Endothelial cell of umbilical vein (primary cell): ENCODE results near the gene SCYGR6. TPM values are rescaled to one million over a fixed set of nuclear protein-coding genes. Genes with fewer than 3 reads are reported as not detected.

ENCODE experiments used
- BruUV-seq: library from RNA; stranded (reverse); fragments of 400-500 nt; replicated peaks from 2 replicates; lab custom pipeline; 2021; lab: Mats Ljungman, UMichigan
- CTCF ChIA-PET: fragments of 300-600, 350-600 bp; sonication (Branson Sonifier 250); formaldehyde crosslinking; loops from one replicate; lab custom pipeline; 2021; ENCODE audit warnings: antibody characterized with exemption, inconsistent platforms; lab: Charles Lee
- POLR2A ChIA-PET: fragments of 300-600, 350-600 bp; sonication (Branson Sonifier 250); formaldehyde crosslinking; loops from one replicate; lab custom pipeline; 2021; ENCODE audit warnings: antibody characterized with exemption, inconsistent platforms; lab: Charles Lee
- DNase-seq: peaks from one replicate; pipeline ENCODE4 v3.0.0-alpha.2; 2011; ENCODE audit warnings: low read depth, low spot score
- FAIRE-seq: peaks from 2 replicates; lab custom pipeline; 2011; peaks lifted over from hg19 to GRCh38; lab: Jason Lieb, UNC
- H2AFZ ChIP-seq: 2 replicates; pipeline ENCODE4 v1.6.0; 2012; ENCODE audit warnings: low read depth, low read length, control low read depth, inconsistent platforms
- H3K27ac ChIP-seq: 2 replicates; pipeline ENCODE4 v1.5.1; 2011; ENCODE audit warnings: low read depth, mild to moderate bottlenecking, control low read depth, low read length, moderate library complexity; ENCODE audit not compliant: insufficient read depth
- H3K27me3 ChIP-seq, 2 experiments: 2 replicates each; pipeline versions ENCODE4 v1.6.0 to v1.6.1; 2011; ENCODE audit warnings: low read length in 2 of 2, mixed read lengths in 1 of 2; ENCODE audit not compliant: control insufficient read depth in 2 of 2, insufficient read depth in 2 of 2
- H3K36me3 ChIP-seq, 2 experiments: 2 replicates in 1 of 2; 3 replicates in 1 of 2; pipeline ENCODE4 v1.5.1; 2011; ENCODE audit warnings: low read length in 2 of 2, mild to moderate bottlenecking in 1 of 2, moderate library complexity in 1 of 2; ENCODE audit not compliant: control insufficient read depth in 2 of 2, insufficient read depth in 2 of 2; ENCODE audit errors: extremely low read depth in 1 of 2
- H3K4me1 ChIP-seq: 3 replicates; pipeline ENCODE4 v1.5.1; 2011; ENCODE audit warnings: mild to moderate bottlenecking, low read length; ENCODE audit not compliant: control insufficient read depth, insufficient read depth; ENCODE audit errors: extremely low read depth
- H3K4me2 ChIP-seq: 2 replicates; pipeline ENCODE4 v1.6.1; 2011; ENCODE audit warnings: low read length, control low read depth, mixed read lengths; ENCODE audit not compliant: insufficient read depth
- H3K4me3 ChIP-seq, 3 experiments: fragments of 200-600 bp in 1 of 3; sonication (generic), shearing (Covaris generic) in 1 of 3; replicated peaks in 1 of 3; 2 replicates each; pipeline ENCODE4 v1.5.1; 2011 to 2016; ENCODE audit warnings: control low read depth in 3 of 3, low read length in 3 of 3, mild to moderate bottlenecking in 2 of 3, inconsistent platforms in 1 of 3, low read depth in 1 of 3, moderate library complexity in 1 of 3; ENCODE audit not compliant: insufficient read depth in 1 of 3
- H3K79me2 ChIP-seq: 2 replicates; pipeline ENCODE4 v1.6.0; 2012; ENCODE audit warnings: low read length, inconsistent platforms; ENCODE audit not compliant: control insufficient read depth, insufficient read depth
- H3K9ac ChIP-seq: replicated peaks from 2 replicates; pipeline ENCODE3; 2011; ENCODE audit warnings: low read length, control low read depth; ENCODE audit not compliant: insufficient read depth; ENCODE audit errors: extremely low read depth
- H3K9me1 ChIP-seq: replicated peaks from 3 replicates; pipeline ENCODE4 v1.6.0; 2011; ENCODE audit warnings: mild to moderate bottlenecking, low read length; ENCODE audit not compliant: control insufficient read depth, insufficient read depth; ENCODE audit errors: extremely low read depth
- H3K9me3 ChIP-seq: replicated peaks from 2 replicates; pipeline ENCODE4 v1.5.1; 2012; ENCODE audit warnings: low read length, inconsistent platforms; ENCODE audit not compliant: control insufficient read depth, insufficient read depth
- H4K20me1 ChIP-seq: replicated peaks from 2 replicates; pipeline ENCODE3; 2011; ENCODE audit warnings: mild to moderate bottlenecking, low read length; ENCODE audit not compliant: control insufficient read depth, insufficient read depth; ENCODE audit errors: extremely low read depth
- CTCF ChIP-seq, 2 donors: IDR thresholded peaks; 1 replicate in 1 of 2; 2 replicates in 1 of 2; pipeline ENCODE4 v1.5.1; 2011; ENCODE audit warnings: low read length in 2 of 2, mild to moderate bottlenecking in 2 of 2, moderate library complexity in 2 of 2, control low read depth in 1 of 2, inconsistent platforms in 1 of 2, low read depth in 1 of 2; ENCODE audit not compliant: insufficient read depth in 1 of 2; ENCODE audit errors: extremely low read depth in 1 of 2
- EZH2 ChIP-seq: IDR thresholded peaks from 2 replicates; pipeline ENCODE4 v1.6.1; 2012; ENCODE audit warnings: borderline replicate concordance, low read depth, mild to moderate bottlenecking, moderate library complexity, low read length, inconsistent platforms; ENCODE audit not compliant: severe bottlenecking
- FOS ChIP-seq: IDR thresholded peaks from 2 replicates; pipeline ENCODE4 v1.6.1; 2011; ENCODE audit warnings: mild to moderate bottlenecking, low read length, moderate library complexity, borderline replicate concordance; ENCODE audit not compliant: insufficient read depth
- GATA2 ChIP-seq: IDR thresholded peaks from 2 replicates; pipeline ENCODE4 v1.7.0; 2011; ENCODE audit warnings: low read depth, mild to moderate bottlenecking, moderate library complexity, mixed read lengths, low read length; ENCODE audit not compliant: insufficient read length, insufficient read depth
- JUN ChIP-seq: IDR thresholded peaks from 2 replicates; pipeline ENCODE4 v1.6.1; 2011; ENCODE audit warnings: borderline replicate concordance, low read depth; ENCODE audit not compliant: insufficient read length, insufficient read depth
- MAX ChIP-seq: IDR thresholded peaks from 2 replicates; pipeline ENCODE4 v1.6.1; 2011; ENCODE audit not compliant: insufficient read depth, insufficient read length
- MYC ChIP-seq: IDR thresholded peaks from one replicate; pipeline ENCODE4 v1.6.1; 2011; ENCODE audit warnings: mild to moderate bottlenecking, low read depth, low read length
- POLR2A ChIP-seq: IDR thresholded peaks from 2 replicates; pipeline ENCODE4 v1.6.1; 2012; ENCODE audit warnings: low read depth, mild to moderate bottlenecking, control low read depth, low read length
- POLR2AphosphoS5 ChIP-seq: IDR thresholded peaks from 2 replicates; pipeline ENCODE4 v1.6.1; 2012; ENCODE audit warnings: low read depth, mild to moderate bottlenecking, control low read depth, low read length, moderate library complexity; ENCODE audit not compliant: insufficient read depth
- dilution Hi-C: fragments of 300-500 bp; cut with MboI; formaldehyde crosslinking; loops from one replicate; pipeline ENCODE4 v1.15.0; 2019; ENCODE audit warnings: low sequenced_read_pairs; ENCODE audit not compliant: extremely low pct_ligation_motif_present
- intact Hi-C: fragments of 100-400 bp; cut with micrococcal nuclease; formaldehyde crosslinking; loops from one replicate; pipeline ENCODE4 v1.10.0; 2022
- polyA plus RNA-seq, 4 experiments: library from polyadenylated mRNA; depleted of rRNA in 3 of 4; stranded (reverse) in 3 of 4; unstranded in 1 of 4; fragments of >200 nt; gene quantifications; 2 replicates each; pipeline versions ENCODE4 v1.2.1 to v1.2.3, GENCODE V29; 2011 to 2012; ENCODE audit warnings: missing spikeins in 1 of 4
- total RNA-seq: library from RNA; stranded (reverse); gene quantifications from 2 replicates; pipeline ENCODE4 v1.2.3, GENCODE V29; 2021

The SCYGR6 gene
- total and polyA plus RNA-seq, 2 donors (not counting 3 experiments of a cell fraction or from before 2014, with no cell fraction given) = not detected

GRCh38 chr2:227684258-227684657 is 40.3 kb downstream of the SCYGR6 start:
- Histone ChIP-seq H3K9me1 (no peaks in the 10 kb centered on the region), H3K4me2 (no peak overlapping the region), H3K9me3 (no peaks in the 10 kb centered on the region), H3K27me3 (no peaks in the 10 kb centered on the region), H3K4me1 (no peaks in the 10 kb centered on the region), H3K9ac (no peak overlapping the region), H3K36me3 (no peaks in the 10 kb centered on the region), H3K79me2 (no peaks in the 10 kb centered on the region), H3K4me3 (no peak overlapping the region), H3K27ac (no peak overlapping the region), H4K20me1 (no peaks in the 10 kb centered on the region), H2AFZ (no peak overlapping the region)
- POLR2A ChIA-PET = no interaction called here
- no peak for FAIRE-seq
- DNase-seq = no peak
- no TSS peak for BruUV-seq
- intact Hi-C loops = no loop called here
- dilution Hi-C loops = no loop called here
- CTCF ChIA-PET = no interaction called here
- TF ChIP-seq MAX (no peak), MYC (no peak), POLR2A (no peak), EZH2 (no peak), CTCF (IDR thresholded peaks at IDR 0.05; ENCODE audit: extremely low read depth in 1 of 2, insufficient read depth in 1 of 2, low read depth in 1 of 2, low read length in 2 of 2) (no peak), GATA2 (no peak), JUN (no peak), FOS (no peak), POLR2AphosphoS5 (no peak)
